ENCODE data around the gene THSD4.
"Not testable (repeated sequence)": the region's sequence is repeated elsewhere in the genome, so short reads cannot be mapped to it uniquely, and the experiment has no call there.

THSD4 gene

GRCh38 chr15:71256934-71257664 lies 141.8 kb downstream of the THSD4 start:
- H3K4me1 Mint-ChIP-seq = no peaks in the 10 kb centered on the region
- H3K27ac Mint-ChIP-seq = no peak overlapping the region
- DNase-seq (ENCODE audit: low spot score in 2 of 2) = no peak
- no peaks in the 10 kb centered on the region for H3K9me3 Mint-ChIP-seq
- no peak overlapping the region for H3K4me3 Mint-ChIP-seq
- peaks cover 5% of the 10 kb centered on the region for H3K27me3 Mint-ChIP-seq
- no peaks in the 10 kb centered on the region for H3K36me3 Mint-ChIP-seq
- ATAC-seq (ENCODE audit: low read depth) = no peak

- no peaks in the 10 kb centered on the region for H3K4me1 Mint-ChIP-seq
- H3K36me3 Mint-ChIP-seq = no peaks in the 10 kb centered on the region
- H3K4me3 Mint-ChIP-seq = no peak overlapping the region
- peaks cover 2% of the 10 kb centered on the region for H3K9me3 Mint-ChIP-seq
- DNase-seq (ENCODE audit: low spot score in 2 of 2) = no peak
- no peak for ATAC-seq (ENCODE audit: low read depth)
- no peak overlapping the region for H3K27ac Mint-ChIP-seq
- peaks cover 11% of the 10 kb centered on the region for H3K27me3 Mint-ChIP-seq
These were observed 144.6 kb downstream of the THSD4 start for GRCh38 chr15:71259866-71260265.

GRCh38 chr15:71261418-71261817 lies 146.1 kb downstream of the THSD4 start:
- Mint-ChIP-seq H3K27ac (no peak overlapping the region), H3K27me3 (peaks cover 6% of the 10 kb centered on the region), H3K4me1 (no peaks in the 10 kb centered on the region), H3K36me3 (no peaks in the 10 kb centered on the region), H3K4me3 (no peak overlapping the region), H3K9me3 (peaks cover 2% of the 10 kb centered on the region)
- DNase-seq (ENCODE audit: low spot score in 2 of 2) = no peak
- no peak for ATAC-seq (ENCODE audit: low read depth)

GRCh38 chr15:71261909-71262308 lies 146.6 kb downstream of the THSD4 start:
- Mint-ChIP-seq H3K27ac (no peak overlapping the region), H3K4me3 (no peak overlapping the region), H3K9me3 (peaks cover 2% of the 10 kb centered on the region), H3K27me3 (peaks cover 7% of the 10 kb centered on the region), H3K4me1 (no peaks in the 10 kb centered on the region), H3K36me3 (no peaks in the 10 kb centered on the region)
- ATAC-seq (ENCODE audit: low read depth) (no peak), DNase-seq (ENCODE audit: low spot score in 2 of 2) (no peak)

GRCh38 chr15:71262599-71262998 lies 147.3 kb downstream of the THSD4 start:
- peaks cover 7% of the 10 kb centered on the region for H3K27me3 Mint-ChIP-seq
- H3K4me1 Mint-ChIP-seq = no peaks in the 10 kb centered on the region
- H3K36me3 Mint-ChIP-seq = no peaks in the 10 kb centered on the region
- ATAC-seq (ENCODE audit: low read depth) (no peak), DNase-seq (ENCODE audit: low spot score in 2 of 2) (no peak)
- no peak overlapping the region for H3K4me3 Mint-ChIP-seq
- no peak overlapping the region for H3K27ac Mint-ChIP-seq
- peaks cover 2% of the 10 kb centered on the region for H3K9me3 Mint-ChIP-seq

- ATAC-seq (ENCODE audit: low read depth); H3K36me3 Mint-ChIP-seq; H3K27me3 Mint-ChIP-seq: not testable (repeated sequence)
These were observed 150.3 kb downstream of the THSD4 start for GRCh38 chr15:71265606-71266005.

GRCh38 chr15:71271327-71271726 lies 156.1 kb downstream of the THSD4 start:
- no peak for DNase-seq (ENCODE audit: low spot score in 2 of 2)
- Mint-ChIP-seq H3K4me3 (no peak overlapping the region), H3K36me3 (no peaks in the 10 kb centered on the region), H3K9me3 (peaks cover 5% of the 10 kb centered on the region), H3K27me3 (peaks cover 4% of the 10 kb centered on the region), H3K4me1 (no peaks in the 10 kb centered on the region), H3K27ac (no peak overlapping the region)
- no peak for ATAC-seq (ENCODE audit: low read depth)

More at GRCh38 chr15:71265606-71266005, 150.3 kb downstream of the THSD4 start:
- H3K9me3 Mint-ChIP-seq; H3K27ac Mint-ChIP-seq; H3K4me1 Mint-ChIP-seq; DNase-seq (ENCODE audit: low spot score in 2 of 2); H3K4me3 Mint-ChIP-seq: not testable (repeated sequence)

- no peak for DNase-seq (ENCODE audit: low spot score in 2 of 2)
- no peaks in the 10 kb centered on the region for H3K36me3 Mint-ChIP-seq
- H3K9me3 Mint-ChIP-seq = peaks cover 5% of the 10 kb centered on the region
- no peak for ATAC-seq (ENCODE audit: low read depth)
- H3K27me3 Mint-ChIP-seq = peaks cover 2% of the 10 kb centered on the region
- no peaks in the 10 kb centered on the region for H3K4me1 Mint-ChIP-seq
- no peak overlapping the region for H3K27ac Mint-ChIP-seq
- H3K4me3 Mint-ChIP-seq = no peak overlapping the region
These were observed 157.7 kb downstream of the THSD4 start for GRCh38 chr15:71272932-71273331.

- no peak overlapping the region for H3K27ac Mint-ChIP-seq
- H3K27me3 Mint-ChIP-seq = peaks cover 1% of the 10 kb centered on the region
- H3K4me3 Mint-ChIP-seq = no peak overlapping the region
- ATAC-seq (ENCODE audit: low read depth) = no peak
- peaks cover 4% of the 10 kb centered on the region for H3K9me3 Mint-ChIP-seq
- H3K36me3 Mint-ChIP-seq = no peaks in the 10 kb centered on the region
- DNase-seq (ENCODE audit: low spot score in 2 of 2) = no peak
- no peaks in the 10 kb centered on the region for H3K4me1 Mint-ChIP-seq
These were observed 158.6 kb downstream of the THSD4 start for GRCh38 chr15:71273731-71274447.

GRCh38 chr15:71274448-71274798 lies 159.2 kb downstream of the THSD4 start:
- Mint-ChIP-seq H3K27ac (no peak overlapping the region), H3K36me3 (no peaks in the 10 kb centered on the region), H3K27me3 (peaks cover 1% of the 10 kb centered on the region), H3K4me3 (no peak overlapping the region), H3K4me1 (no peaks in the 10 kb centered on the region), H3K9me3 (peaks cover 4% of the 10 kb centered on the region)
- ATAC-seq (ENCODE audit: low read depth) (no peak), DNase-seq (ENCODE audit: low spot score in 2 of 2) (no peak)

- no peak for ATAC-seq (ENCODE audit: low read depth)
- DNase-seq (ENCODE audit: low spot score in 2 of 2) = no peak
- no peak overlapping the region for H3K27ac Mint-ChIP-seq
- no peak overlapping the region for H3K4me3 Mint-ChIP-seq
- peaks cover 4% of the 10 kb centered on the region for H3K9me3 Mint-ChIP-seq
- no peaks in the 10 kb centered on the region for H3K36me3 Mint-ChIP-seq
- no peaks in the 10 kb centered on the region for H3K4me1 Mint-ChIP-seq
- peaks cover 1% of the 10 kb centered on the region for H3K27me3 Mint-ChIP-seq
These were observed 159.8 kb downstream of the THSD4 start for GRCh38 chr15:71275098-71275497.

GRCh38 chr15:71275566-71276335 lies 160.5 kb downstream of the THSD4 start:
- Mint-ChIP-seq H3K36me3 (no peaks in the 10 kb centered on the region), H3K27me3 (peaks cover 1% of the 10 kb centered on the region), H3K4me3 (no peak overlapping the region), H3K27ac (no peak overlapping the region), H3K9me3 (no peaks in the 10 kb centered on the region), H3K4me1 (no peaks in the 10 kb centered on the region)
- DNase-seq (ENCODE audit: low spot score in 2 of 2) (no peak), ATAC-seq (ENCODE audit: low read depth) (no peak)

- H3K27ac Mint-ChIP-seq = no peak overlapping the region
- H3K9me3 Mint-ChIP-seq = no peaks in the 10 kb centered on the region
- ATAC-seq (ENCODE audit: low read depth) (no peak), DNase-seq (ENCODE audit: low spot score in 2 of 2) (no peak)
- H3K36me3 Mint-ChIP-seq = no peaks in the 10 kb centered on the region
- H3K4me3 Mint-ChIP-seq = no peak overlapping the region
- H3K4me1 Mint-ChIP-seq = no peaks in the 10 kb centered on the region
- H3K27me3 Mint-ChIP-seq = peaks cover 1% of the 10 kb centered on the region
These were observed 161.0 kb downstream of the THSD4 start for GRCh38 chr15:71276336-71276665.

- Mint-ChIP-seq H3K27me3 (peaks cover 1% of the 10 kb centered on the region), H3K36me3 (no peaks in the 10 kb centered on the region), H3K9me3 (no peaks in the 10 kb centered on the region), H3K4me1 (no peaks in the 10 kb centered on the region), H3K27ac (no peak overlapping the region), H3K4me3 (no peak overlapping the region)
- no peak for DNase-seq (ENCODE audit: low spot score in 2 of 2)
- ATAC-seq (ENCODE audit: low read depth) = no peak
These were observed 163.9 kb downstream of the THSD4 start for GRCh38 chr15:71278989-71279756.

Measured in memory B cell (primary cell).